ENCODE data around the gene ALK. TPM values are rescaled to one million over a fixed set of nuclear protein-coding genes. Genes with fewer than 3 reads are reported as not detected.
"Not testable (repeated sequence)": the region's sequence is repeated elsewhere in the genome, so short reads cannot be mapped to it uniquely, and the experiment has no call there.

ALK gene
- total RNA-seq, 1 donor from 2014 or later: 0.52 TPM

DNA sequence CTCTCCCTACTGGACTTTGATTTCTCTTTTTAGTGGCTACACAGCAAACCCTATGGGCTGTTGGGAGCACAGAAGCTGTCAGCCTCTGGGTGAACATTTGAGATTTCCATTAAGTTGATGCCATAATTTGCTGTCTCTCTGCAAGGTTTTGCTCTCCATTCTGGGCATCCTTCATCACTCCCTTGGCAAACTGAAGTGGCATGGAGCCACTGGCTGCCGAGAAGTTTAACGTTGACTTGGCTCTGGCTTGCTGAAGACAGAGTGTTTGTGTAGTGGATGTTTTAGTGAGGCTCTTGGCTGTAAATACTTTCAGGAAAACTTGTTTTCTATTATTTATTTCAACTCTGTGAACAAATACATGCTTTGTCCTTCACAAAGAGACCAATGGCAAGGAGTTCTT, 91.5 kb downstream of the ALK start:
- Histone ChIP-seq H3K27me3 (ENCODE audit: control insufficient read depth in 3 of 3, insufficient read depth in 3 of 3, low read length in 3 of 3) (peaks cover 0 to 5% (median 0%) of the 10 kb centered on the region in 3 donors), H3K4me3 (ENCODE audit: low read length in 3 of 3) (no peak overlapping the region), H3K27ac (ENCODE audit: low read depth, low read length) (no peak overlapping the region), H3K36me3 (ENCODE audit: control insufficient read depth in 3 of 3, insufficient read depth in 3 of 3, low read length in 3 of 3) (no peaks in the 10 kb centered on the region), H3K4me1 (ENCODE audit: control insufficient read depth in 3 of 3, insufficient read depth in 3 of 3, low read length in 3 of 3) (no peaks in the 10 kb centered on the region), H3K9ac (ENCODE audit: low read depth in 1 of 3, low read length in 3 of 3) (no peak overlapping the region), H3K9me3 (ENCODE audit: control insufficient read depth in 3 of 3, low read length in 3 of 3) (no peaks in the 10 kb centered on the region)

DNA sequence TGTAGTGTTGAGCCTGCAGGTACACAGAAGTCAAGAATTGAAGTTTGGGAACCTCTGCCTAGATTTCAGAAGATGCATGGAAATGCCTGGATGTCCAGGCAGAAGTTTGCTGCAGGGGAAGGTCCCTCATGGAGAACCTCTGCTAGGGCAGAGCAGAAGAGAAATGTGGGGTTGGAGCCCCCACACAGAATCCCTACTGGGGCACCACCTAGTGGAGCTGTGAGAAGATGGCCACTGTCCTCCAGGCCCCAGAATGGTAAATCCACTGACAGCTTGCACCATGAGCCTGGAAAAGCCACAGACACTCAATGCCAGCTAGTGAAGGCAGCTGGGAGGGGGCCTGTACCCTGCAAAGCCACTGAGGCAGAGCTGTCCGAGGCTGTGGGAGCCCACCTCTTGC, 97.2 kb downstream of the ALK start:
- not testable (repeated sequence) for H3K9me3 ChIP-seq (ENCODE audit: control insufficient read depth in 3 of 3, low read length in 3 of 3)

DNA sequence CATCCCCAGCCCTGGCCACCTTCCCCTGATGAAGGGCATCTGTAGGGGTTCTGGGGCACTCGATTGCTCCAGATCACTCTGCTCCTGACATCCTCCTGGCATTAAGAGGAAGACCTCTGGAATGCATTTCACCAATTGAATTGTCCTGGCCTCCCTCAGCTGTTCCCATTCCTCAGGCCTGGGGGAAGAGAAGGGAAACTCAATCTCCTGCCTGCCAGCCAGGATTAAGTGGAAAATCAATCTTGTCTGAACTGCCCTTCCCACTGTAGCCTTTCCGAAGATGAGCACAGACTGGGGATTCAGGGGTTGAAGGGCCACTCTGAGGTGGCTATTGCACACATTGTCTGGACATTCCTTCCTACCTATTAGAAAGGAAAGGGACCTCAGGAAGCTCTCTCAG, 99.8 kb downstream of the ALK start:
- no peaks in the 10 kb centered on the region for H3K4me1 ChIP-seq (ENCODE audit: control insufficient read depth in 3 of 3, insufficient read depth in 3 of 3, low read length in 3 of 3)
- no peak overlapping the region for H3K9ac ChIP-seq (ENCODE audit: low read depth in 1 of 3, low read length in 3 of 3)
- H3K36me3 ChIP-seq (ENCODE audit: control insufficient read depth in 3 of 3, insufficient read depth in 3 of 3, low read length in 3 of 3): no peaks in the 10 kb centered on the region
- no peak overlapping the region for H3K27ac ChIP-seq (ENCODE audit: low read depth, low read length)
- H3K4me3 ChIP-seq (ENCODE audit: low read length in 3 of 3): no peak overlapping the region
- no peaks in the 10 kb centered on the region for H3K27me3 ChIP-seq (ENCODE audit: control insufficient read depth in 3 of 3, insufficient read depth in 3 of 3, low read length in 3 of 3)
- H3K9me3 ChIP-seq (ENCODE audit: control insufficient read depth in 3 of 3, low read length in 3 of 3): no peaks in the 10 kb centered on the region

More for the DNA sequence above, 97.2 kb downstream of the ALK start:
- not testable (repeated sequence) for H3K4me3 ChIP-seq (ENCODE audit: low read length in 3 of 3); H3K4me1 ChIP-seq (ENCODE audit: control insufficient read depth in 3 of 3, insufficient read depth in 3 of 3, low read length in 3 of 3); H3K9ac ChIP-seq (ENCODE audit: low read depth in 1 of 3, low read length in 3 of 3); H3K27ac ChIP-seq (ENCODE audit: low read depth, low read length); H3K27me3 ChIP-seq (ENCODE audit: control insufficient read depth in 3 of 3, insufficient read depth in 3 of 3, low read length in 3 of 3); H3K36me3 ChIP-seq (ENCODE audit: control insufficient read depth in 3 of 3, insufficient read depth in 3 of 3, low read length in 3 of 3)

DNA sequence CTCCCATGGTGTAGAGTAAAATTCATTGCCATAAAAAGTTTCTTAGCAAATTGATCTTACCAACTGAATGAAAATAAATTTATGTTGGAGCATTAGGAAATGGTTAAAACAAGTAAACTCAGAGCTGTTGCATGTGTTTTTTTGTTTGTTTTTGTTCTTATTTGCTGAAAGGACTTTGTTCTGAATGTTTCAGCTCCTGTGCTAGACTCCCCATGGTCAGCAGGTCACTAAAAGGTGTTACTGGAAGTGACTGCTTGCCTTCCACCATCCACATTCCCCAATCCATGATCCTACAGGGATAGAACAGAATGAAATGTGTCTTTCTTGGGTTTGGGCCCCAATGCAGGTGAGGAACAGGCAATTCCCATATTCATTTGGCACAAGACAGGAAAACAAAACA, 101.8 kb downstream of the ALK start:
- no peak overlapping the region for H3K9ac ChIP-seq (ENCODE audit: low read depth in 1 of 3, low read length in 3 of 3)
- H3K9me3 ChIP-seq (ENCODE audit: control insufficient read depth in 3 of 3, low read length in 3 of 3): no peaks in the 10 kb centered on the region
- H3K36me3 ChIP-seq (ENCODE audit: control insufficient read depth in 3 of 3, insufficient read depth in 3 of 3, low read length in 3 of 3): no peaks in the 10 kb centered on the region
- H3K27me3 ChIP-seq (ENCODE audit: control insufficient read depth in 3 of 3, insufficient read depth in 3 of 3, low read length in 3 of 3): no peaks in the 10 kb centered on the region
- H3K4me1 ChIP-seq (ENCODE audit: control insufficient read depth in 3 of 3, insufficient read depth in 3 of 3, low read length in 3 of 3): no peaks in the 10 kb centered on the region
- no peak overlapping the region for H3K27ac ChIP-seq (ENCODE audit: low read depth, low read length)
- H3K4me3 ChIP-seq (ENCODE audit: low read length in 3 of 3): no peak overlapping the region

DNA sequence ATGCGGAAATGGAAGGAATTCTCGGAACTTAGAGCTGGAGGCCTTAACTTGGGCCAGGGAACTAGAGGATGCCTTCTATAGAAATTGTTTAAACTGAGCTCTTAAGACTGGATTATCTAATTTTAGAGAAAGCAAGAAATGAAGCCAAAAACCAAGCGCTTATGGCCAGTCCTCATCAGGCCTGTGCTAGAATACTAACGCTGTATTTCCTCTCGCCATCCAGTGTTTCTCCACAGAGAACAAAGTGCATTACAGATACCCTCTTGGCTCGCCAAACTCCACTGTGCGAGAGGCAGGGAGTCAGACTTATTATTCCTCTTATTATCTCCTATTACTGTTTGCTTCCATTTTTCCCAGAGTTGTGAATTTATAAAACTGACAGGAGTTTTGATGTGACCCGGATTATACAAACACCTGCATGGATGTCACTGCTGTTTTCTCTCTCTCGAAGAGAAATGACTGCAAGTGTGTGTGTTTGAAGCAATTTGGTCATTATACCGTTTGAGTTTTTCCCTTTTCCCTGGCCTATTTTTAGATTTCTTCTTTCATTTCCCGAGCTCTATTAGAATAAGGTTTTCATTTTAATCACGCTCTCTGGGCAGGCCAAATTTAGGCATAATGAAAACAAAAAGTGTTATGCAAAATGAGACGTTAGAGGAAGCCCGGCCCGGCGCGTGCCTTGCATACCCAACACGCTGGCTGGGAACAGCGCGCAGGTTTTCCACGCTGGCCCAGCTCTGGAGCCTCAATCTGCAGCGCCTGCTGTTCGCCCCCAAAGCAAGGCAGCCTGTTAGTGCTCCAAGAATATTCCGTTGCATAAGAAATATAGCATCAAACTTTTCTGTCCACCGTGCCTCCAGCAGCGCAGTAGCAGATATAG, 103.3 kb downstream of the ALK start:
- Histone ChIP-seq H3K9me3 (ENCODE audit: control insufficient read depth in 3 of 3, low read length in 3 of 3) (no peaks in the 10 kb centered on the region), H3K36me3 (ENCODE audit: control insufficient read depth in 3 of 3, insufficient read depth in 3 of 3, low read length in 3 of 3) (no peaks in the 10 kb centered on the region), H3K9ac (ENCODE audit: low read depth in 1 of 3, low read length in 3 of 3) (no peak overlapping the region), H3K4me1 (ENCODE audit: control insufficient read depth in 3 of 3, insufficient read depth in 3 of 3, low read length in 3 of 3) (no peaks in the 10 kb centered on the region), H3K27me3 (ENCODE audit: control insufficient read depth in 3 of 3, insufficient read depth in 3 of 3, low read length in 3 of 3) (no peaks in the 10 kb centered on the region), H3K27ac (ENCODE audit: low read depth, low read length) (no peak overlapping the region), H3K4me3 (ENCODE audit: low read length in 3 of 3) (no peak overlapping the region)

DNA sequence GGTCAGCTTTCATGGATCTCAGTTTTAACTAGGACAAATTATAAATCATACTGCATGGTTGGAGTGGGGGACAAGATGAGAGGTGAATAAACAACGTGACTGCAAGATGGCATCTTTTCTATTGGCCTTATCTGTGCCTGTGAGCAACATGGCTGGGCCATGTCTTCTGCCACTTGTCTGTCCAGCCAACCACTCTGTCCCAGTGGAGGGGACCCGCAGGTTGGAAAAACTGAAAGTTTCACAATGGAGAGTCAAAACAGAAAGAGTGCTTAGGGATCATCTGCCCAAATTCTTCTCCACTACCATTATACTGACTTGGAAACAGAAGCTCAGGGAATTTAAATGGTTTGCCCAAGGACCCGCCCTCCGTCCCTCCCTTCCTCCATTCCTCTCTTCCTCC, 104.1 kb downstream of the ALK start:
- no peak overlapping the region for H3K4me3 ChIP-seq (ENCODE audit: low read length in 3 of 3)
- no peak overlapping the region for H3K27ac ChIP-seq (ENCODE audit: low read depth, low read length)
- no peak overlapping the region for H3K9ac ChIP-seq (ENCODE audit: low read depth in 1 of 3, low read length in 3 of 3)
- no peaks in the 10 kb centered on the region for H3K4me1 ChIP-seq (ENCODE audit: control insufficient read depth in 3 of 3, insufficient read depth in 3 of 3, low read length in 3 of 3)
- no peaks in the 10 kb centered on the region for H3K36me3 ChIP-seq (ENCODE audit: control insufficient read depth in 3 of 3, insufficient read depth in 3 of 3, low read length in 3 of 3)
- no peaks in the 10 kb centered on the region for H3K9me3 ChIP-seq (ENCODE audit: control insufficient read depth in 3 of 3, low read length in 3 of 3)
- no peaks in the 10 kb centered on the region for H3K27me3 ChIP-seq (ENCODE audit: control insufficient read depth in 3 of 3, insufficient read depth in 3 of 3, low read length in 3 of 3)

DNA sequence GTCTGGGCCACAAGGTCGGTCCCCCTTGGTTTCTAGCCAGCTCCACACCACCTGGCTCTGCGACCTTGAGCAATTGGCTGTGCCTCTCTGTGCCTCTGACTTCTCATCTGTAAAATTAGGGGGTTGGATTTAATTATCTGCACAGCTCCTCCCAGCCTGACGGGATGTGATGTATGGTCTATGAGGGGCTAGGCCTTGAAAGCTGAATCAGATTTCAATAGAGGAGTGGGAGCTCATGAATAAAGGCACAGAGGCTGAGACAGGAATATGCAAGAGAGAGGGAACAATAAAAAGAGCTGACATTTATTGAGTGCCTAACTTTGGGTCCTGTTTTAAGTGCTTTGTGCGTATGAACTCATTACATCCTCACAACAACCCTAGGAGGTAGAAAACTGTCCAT, 104.7 kb downstream of the ALK start:
- H3K4me3 ChIP-seq (ENCODE audit: low read length in 3 of 3): no peak overlapping the region
- no peaks in the 10 kb centered on the region for H3K4me1 ChIP-seq (ENCODE audit: control insufficient read depth in 3 of 3, insufficient read depth in 3 of 3, low read length in 3 of 3)
- peaks cover 0 to 2% (median 0%) of the 10 kb centered on the region in 3 donors for H3K27me3 ChIP-seq (ENCODE audit: control insufficient read depth in 3 of 3, insufficient read depth in 3 of 3, low read length in 3 of 3)
- H3K36me3 ChIP-seq (ENCODE audit: control insufficient read depth in 3 of 3, insufficient read depth in 3 of 3, low read length in 3 of 3): no peaks in the 10 kb centered on the region
- no peak overlapping the region for H3K9ac ChIP-seq (ENCODE audit: low read depth in 1 of 3, low read length in 3 of 3)
- H3K9me3 ChIP-seq (ENCODE audit: control insufficient read depth in 3 of 3, low read length in 3 of 3): no peaks in the 10 kb centered on the region
- H3K27ac ChIP-seq (ENCODE audit: low read depth, low read length): no peak overlapping the region

DNA sequence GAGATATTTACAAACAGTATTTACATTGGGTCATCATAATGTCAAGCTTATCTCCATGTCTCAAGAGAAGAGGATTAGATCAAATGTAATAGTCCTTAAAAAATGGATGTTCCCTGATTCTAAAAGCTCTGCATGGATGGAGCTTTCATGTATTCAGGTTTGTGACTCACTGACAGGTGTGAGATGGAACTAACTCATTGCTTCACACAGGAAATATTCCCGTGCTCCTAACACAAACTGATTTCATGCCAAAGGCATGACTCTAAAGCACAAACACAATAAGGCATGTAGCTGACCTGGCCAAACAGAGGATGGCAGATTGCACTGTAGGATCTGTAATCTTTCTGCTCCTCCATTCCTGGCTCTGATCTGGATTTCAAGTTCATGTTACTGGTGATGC, 110.0 kb downstream of the ALK start:
- Histone ChIP-seq H3K4me1 (ENCODE audit: control insufficient read depth in 3 of 3, insufficient read depth in 3 of 3, low read length in 3 of 3) (no peaks in the 10 kb centered on the region), H3K4me3 (ENCODE audit: low read length in 3 of 3) (no peak overlapping the region), H3K9me3 (ENCODE audit: control insufficient read depth in 3 of 3, low read length in 3 of 3) (no peaks in the 10 kb centered on the region), H3K36me3 (ENCODE audit: control insufficient read depth in 3 of 3, insufficient read depth in 3 of 3, low read length in 3 of 3) (no peaks in the 10 kb centered on the region), H3K27me3 (ENCODE audit: control insufficient read depth in 3 of 3, insufficient read depth in 3 of 3, low read length in 3 of 3) (peaks cover 0 to 4% (median 0%) of the 10 kb centered on the region in 3 donors), H3K9ac (ENCODE audit: low read depth in 1 of 3, low read length in 3 of 3) (no peak overlapping the region), H3K27ac (ENCODE audit: low read depth, low read length) (no peak overlapping the region)

DNA sequence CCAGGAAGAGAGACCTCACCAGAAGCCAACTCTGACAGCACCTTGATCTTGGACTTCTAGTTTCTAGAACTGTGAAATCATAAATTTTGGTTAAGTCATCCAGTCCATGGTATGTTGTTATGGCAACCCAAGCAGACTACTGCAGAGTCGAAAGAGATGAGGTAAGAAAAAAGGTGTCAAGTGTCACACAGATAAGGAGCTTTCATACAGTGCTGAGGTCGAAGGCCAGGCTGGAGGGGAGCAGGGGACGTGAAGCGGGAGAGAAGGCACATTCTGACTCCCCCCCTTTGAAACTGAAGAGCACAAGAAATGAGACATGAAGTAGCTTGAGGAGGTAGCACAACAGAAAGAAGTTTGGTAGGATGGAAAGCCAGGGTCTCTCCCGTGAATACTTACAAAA, 110.4 kb downstream of the ALK start:
- no peak overlapping the region for H3K9ac ChIP-seq (ENCODE audit: low read depth in 1 of 3, low read length in 3 of 3)
- H3K4me1 ChIP-seq (ENCODE audit: control insufficient read depth in 3 of 3, insufficient read depth in 3 of 3, low read length in 3 of 3): no peaks in the 10 kb centered on the region
- no peak overlapping the region for H3K27ac ChIP-seq (ENCODE audit: low read depth, low read length)
- H3K4me3 ChIP-seq (ENCODE audit: low read length in 3 of 3): no peak overlapping the region
- H3K36me3 ChIP-seq (ENCODE audit: control insufficient read depth in 3 of 3, insufficient read depth in 3 of 3, low read length in 3 of 3): no peaks in the 10 kb centered on the region
- no peaks in the 10 kb centered on the region for H3K9me3 ChIP-seq (ENCODE audit: control insufficient read depth in 3 of 3, low read length in 3 of 3)
- peaks cover 0 to 4% (median 0%) of the 10 kb centered on the region in 3 donors for H3K27me3 ChIP-seq (ENCODE audit: control insufficient read depth in 3 of 3, insufficient read depth in 3 of 3, low read length in 3 of 3)

DNA sequence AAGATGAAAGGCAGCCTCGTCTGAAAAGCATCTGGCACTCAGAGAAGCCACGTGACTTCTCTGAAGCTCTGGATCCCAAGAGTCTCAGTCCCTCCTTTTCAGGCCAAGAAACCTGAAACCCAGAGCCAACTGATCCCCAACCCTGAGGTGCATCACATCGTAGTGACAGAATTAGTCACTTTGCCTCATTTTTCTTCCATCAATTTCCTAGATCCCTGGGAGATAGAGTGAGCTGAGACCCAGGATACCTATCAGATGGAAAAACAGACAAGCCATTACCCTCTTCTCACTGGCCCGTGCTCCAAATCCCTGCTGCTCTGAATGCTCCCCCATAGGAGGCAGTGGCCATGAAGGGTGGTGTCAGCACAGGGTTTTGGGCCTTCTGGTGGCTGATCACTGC, 113.1 kb downstream of the ALK start:
- Histone ChIP-seq H3K9me3 (ENCODE audit: control insufficient read depth in 3 of 3, low read length in 3 of 3) (no peaks in the 10 kb centered on the region), H3K36me3 (ENCODE audit: control insufficient read depth in 3 of 3, insufficient read depth in 3 of 3, low read length in 3 of 3) (no peaks in the 10 kb centered on the region), H3K9ac (ENCODE audit: low read depth in 1 of 3, low read length in 3 of 3) (no peak overlapping the region), H3K27ac (ENCODE audit: low read depth, low read length) (no peak overlapping the region), H3K27me3 (ENCODE audit: control insufficient read depth in 3 of 3, insufficient read depth in 3 of 3, low read length in 3 of 3) (peaks cover 0 to 4% (median 0%) of the 10 kb centered on the region in 3 donors), H3K4me1 (ENCODE audit: control insufficient read depth in 3 of 3, insufficient read depth in 3 of 3, low read length in 3 of 3) (no peaks in the 10 kb centered on the region), H3K4me3 (ENCODE audit: low read length in 3 of 3) (no peak overlapping the region)

Data from skeletal muscle tissue (tissue), 4 donors.